H1 (cell line): ENCODE results near the gene PITX1. TPM values are rescaled to one million over a fixed set of nuclear protein-coding genes. Genes with fewer than 3 reads are reported as not detected.
A peak's percentile ranks its signal among the peaks of the same experiment; 100 is the strongest.

ENCODE experiments used
- CTCF ChIA-PET: fragments of 300-600 bp; sonication (Branson Sonifier 250); formaldehyde crosslinking; loops from one replicate; lab custom pipeline; 2021; ENCODE audit not compliant: partially characterized antibody; lab: Charles Lee
- POLR2A ChIA-PET: fragments of 300-600 bp; sonication (Branson Sonifier 250); formaldehyde crosslinking; loops from one replicate; lab custom pipeline; 2021; ENCODE audit warnings: inconsistent platforms; ENCODE audit not compliant: partially characterized antibody; lab: Charles Lee
- DNase-seq, 2 experiments: peaks; one replicate each; pipeline versions ENCODE4 v3.0.0 to v3.0.0-alpha.2; 2010 to 2022; ENCODE audit warnings: low spot score in 2 of 2, low read depth in 1 of 2, mixed read lengths in 1 of 2
- FAIRE-seq: peaks from 2 replicates; lab custom pipeline; 2011; peaks lifted over from hg19 to GRCh38; lab: Jason Lieb, UNC
- H2AFZ ChIP-seq: 2 replicates; pipeline ENCODE4 v1.8.1; 2012; ENCODE audit warnings: low read length, inconsistent platforms
- H2AK5ac ChIP-seq: 2 replicates; pipeline ENCODE4 v1.6.1; 2013; ENCODE audit warnings: low read depth, low read length
- H2BK120ac ChIP-seq: replicated peaks from 2 replicates; pipeline ENCODE3; 2013; ENCODE audit warnings: low read depth, low read length, inconsistent platforms
- H2BK12ac ChIP-seq: 2 replicates; pipeline ENCODE4 v1.6.1; 2013; ENCODE audit warnings: low read depth, low read length
- H2BK15ac ChIP-seq: 2 replicates; pipeline ENCODE4 v1.6.1; 2013; ENCODE audit warnings: low read length
- H2BK20ac ChIP-seq: 2 replicates; pipeline ENCODE4 v1.6.1; 2013; ENCODE audit warnings: low read length
- H2BK5ac ChIP-seq: 2 replicates; pipeline ENCODE4 v1.6.1; 2013; ENCODE audit warnings: low read depth, low read length
- H3K14ac ChIP-seq: 2 replicates; pipeline ENCODE4 v1.6.1; 2013; ENCODE audit warnings: inconsistent platforms; ENCODE audit not compliant: insufficient read length
- H3K18ac ChIP-seq: 2 replicates; pipeline ENCODE4 v1.6.1; 2013; ENCODE audit warnings: low read length; ENCODE audit errors: extremely low read depth
- H3K23ac ChIP-seq: 2 replicates; pipeline ENCODE4 v1.6.1; 2013; ENCODE audit warnings: inconsistent platforms; ENCODE audit not compliant: insufficient read length
- H3K23me2 ChIP-seq: 2 replicates; pipeline ENCODE4 v1.6.1; 2013; ENCODE audit warnings: low read depth, low read length
- H3K27ac ChIP-seq: 2 replicates; pipeline ENCODE4 v1.6.1; 2011; ENCODE audit warnings: low read depth, low read length, inconsistent platforms
- H3K27me3 ChIP-seq, 4 experiments: replicated peaks in 1 of 4; 1 replicate in 1 of 4; 2 replicates in 3 of 4; pipeline versions ENCODE4 v1.6.1 to v1.8.1; 2011 to 2013; ENCODE audit warnings: low read length in 3 of 4, mild to moderate bottlenecking in 3 of 4, inconsistent platforms in 2 of 4, mixed read lengths in 2 of 4, moderate library complexity in 1 of 4; ENCODE audit not compliant: control insufficient read depth in 3 of 4, insufficient read depth in 3 of 4; ENCODE audit errors: extremely low read depth in 1 of 4
- H3K36me3 ChIP-seq, 4 experiments: 2 replicates each; pipeline versions ENCODE4 v1.6.1 to v1.8.1; 2011 to 2013; ENCODE audit warnings: mild to moderate bottlenecking in 4 of 4, low read length in 3 of 4, moderate library complexity in 2 of 4, control low read depth in 1 of 4, inconsistent platforms in 1 of 4; ENCODE audit not compliant: insufficient read depth in 4 of 4, control insufficient read depth in 2 of 4
- H3K4ac ChIP-seq: replicated peaks from 2 replicates; pipeline ENCODE3; 2013; ENCODE audit warnings: low read length, low read depth, mixed read lengths, inconsistent platforms; ENCODE audit not compliant: insufficient read length
- H3K4me1 ChIP-seq, 4 experiments: replicated peaks in 1 of 4; 1 replicate in 1 of 4; 2 replicates in 3 of 4; pipeline versions ENCODE4 v1.6.1 to v1.8.1; 2011 to 2013; ENCODE audit warnings: low read length in 3 of 4, inconsistent platforms in 2 of 4, mixed read lengths in 1 of 4; ENCODE audit not compliant: insufficient read depth in 4 of 4, control insufficient read depth in 3 of 4
- H3K4me2 ChIP-seq, 2 experiments: 2 replicates each; pipeline versions ENCODE4 v1.6.1 to v1.8.1; 2011 to 2013; ENCODE audit warnings: low read depth in 2 of 2, low read length in 2 of 2, control low read depth in 1 of 2, inconsistent platforms in 1 of 2, mild to moderate bottlenecking in 1 of 2; ENCODE audit not compliant: insufficient read depth in 1 of 2
- H3K4me3 ChIP-seq, 4 experiments: fragments of 200-600, 300-600 bp in 1 of 4; sonication (generic), shearing (Covaris generic), sonication (Bioruptor Twin) in 1 of 4; 2 replicates each; pipeline versions ENCODE4 v1.5.1 to v1.8.1; 2011 to 2016; ENCODE audit warnings: low read length in 4 of 4, low read depth in 3 of 4, control low read depth in 2 of 4, inconsistent platforms in 2 of 4, mild to moderate bottlenecking in 2 of 4, mixed read lengths in 1 of 4, moderate library complexity in 1 of 4; ENCODE audit not compliant: insufficient read depth in 2 of 4; ENCODE audit errors: extremely low read depth in 1 of 4
- H3K56ac ChIP-seq: replicated peaks from 2 replicates; pipeline ENCODE3; 2013; ENCODE audit warnings: low read depth, mild to moderate bottlenecking, mixed read lengths, low read length, inconsistent platforms; ENCODE audit not compliant: insufficient read length
- H3K79me1 ChIP-seq: 2 replicates; pipeline ENCODE4 v1.6.1; 2013; ENCODE audit warnings: low read depth, low read length, control low read depth
- H3K79me2 ChIP-seq, 2 experiments: 2 replicates each; pipeline versions ENCODE4 v1.6.1 to v1.8.1; 2012 to 2013; ENCODE audit warnings: low read length in 2 of 2, mild to moderate bottlenecking in 2 of 2, inconsistent platforms in 1 of 2; ENCODE audit not compliant: insufficient read depth in 2 of 2, control insufficient read depth in 1 of 2
- H3K9ac ChIP-seq, 4 experiments: replicated peaks in 1 of 4; 1 replicate in 1 of 4; 2 replicates in 3 of 4; pipeline versions ENCODE4 v1.6.1 to v1.8.1; 2011 to 2013; ENCODE audit warnings: low read depth in 3 of 4, low read length in 3 of 4, control low read depth in 2 of 4, mild to moderate bottlenecking in 2 of 4, moderate library complexity in 2 of 4, inconsistent platforms in 1 of 4; ENCODE audit errors: extremely low read depth in 1 of 4
- H3K9me3 ChIP-seq, 2 experiments: 2 replicates each; pipeline versions ENCODE4 v1.6.1 to v1.8.1; 2012 to 2013; ENCODE audit warnings: mild to moderate bottlenecking in 2 of 2, moderate library complexity in 2 of 2, control low read depth in 1 of 2, inconsistent platforms in 1 of 2, low read depth in 1 of 2, low read length in 1 of 2, mixed read lengths in 1 of 2; ENCODE audit not compliant: insufficient read depth in 2 of 2
- H4K20me1 ChIP-seq, 2 experiments: replicated peaks in 1 of 2; 2 replicates each; pipeline versions ENCODE3 to v1.8.1; 2011 to 2013; ENCODE audit warnings: inconsistent platforms in 2 of 2, low read length in 2 of 2, mild to moderate bottlenecking in 1 of 2; ENCODE audit not compliant: insufficient read depth in 2 of 2, control insufficient read depth in 1 of 2
- H4K5ac ChIP-seq: 2 replicates; pipeline ENCODE4 v1.6.1; 2013; ENCODE audit warnings: low read length, low read depth, mixed read lengths, inconsistent platforms; ENCODE audit not compliant: insufficient read length
- H4K8ac ChIP-seq: 2 replicates; pipeline ENCODE4 v1.8.0; 2013; ENCODE audit warnings: mild to moderate bottlenecking, moderate library complexity, low read length, inconsistent platforms; ENCODE audit not compliant: insufficient read depth; ENCODE audit errors: extremely low read depth
- H4K91ac ChIP-seq: replicated peaks from 2 replicates; pipeline ENCODE3; 2013; ENCODE audit warnings: low read length, mixed read lengths, inconsistent platforms; ENCODE audit not compliant: insufficient read length
- HDAC2 ChIP-seq, 2 experiments: fragments of 300-600 bp in 1 of 2; sonication (generic) in 1 of 2; IDR thresholded peaks; 2 replicates each; pipeline ENCODE4 v1.6.1; 2011 to 2012; ENCODE audit warnings: low read depth in 2 of 2, low read length in 2 of 2, mild to moderate bottlenecking in 2 of 2, moderate library complexity in 2 of 2, borderline replicate concordance in 1 of 2, inconsistent platforms in 1 of 2
- KDM4A ChIP-seq: IDR thresholded peaks from one replicate; pipeline ENCODE4 v1.7.1; 2012; ENCODE audit warnings: low read depth, mild to moderate bottlenecking, moderate library complexity, low read length, inconsistent platforms; ENCODE audit not compliant: severe bottlenecking
- WGBS, 2 experiments: shearing (Covaris generic) in 1 of 2; methylation state at CpG; one replicate each; pipeline versions ENCODE4 v1.1.6 to v1.1.7; 2013 to 2015; ENCODE audit warnings: low lambda C conversion rate in 2 of 2, mixed read lengths in 2 of 2, inconsistent platforms in 1 of 2, low coverage in 1 of 2, missing lambda C conversion rate in 1 of 2; ENCODE audit not compliant: insufficient replicate concordance in 2 of 2, insufficient coverage in 1 of 2, insufficient read length in 1 of 2; ENCODE audit errors: extremely low coverage in 1 of 2, missing lambda C conversion rate in 1 of 2; 5-methylcytosine and 5-hydroxymethylcytosine counted together
- long read RNA-seq, 2 experiments: library from RNA in 1 of 2; library from capped mRNA in 1 of 2; stranded (forward); transcript quantifications; one replicate each; pipeline ENCODE4 v2.0.0, GENCODE V29; 2021; ENCODE audit warnings: inconsistent platforms in 1 of 2
- polyA minus RNA-seq, 3 experiments: library from RNA; depleted of rRNA, polyadenylated mRNA; stranded (reverse); fragments of >200 nt; gene quantifications; 1 replicate in 2 of 3; 2 replicates in 1 of 3; pipeline ENCODE4 v1.2.3, GENCODE V29; 2011
- polyA plus RNA-seq, 7 experiments: library from polyadenylated mRNA; depleted of rRNA in 3 of 7; stranded (reverse) in 5 of 7; unstranded in 2 of 7; fragments of >200 nt in 5 of 7; fragments of 200-250 nt in 2 of 7; gene quantifications; 1 replicate in 5 of 7; 2 replicates in 1 of 7; 4 replicates in 1 of 7; pipeline versions ENCODE4 v1.2.1 to v1.2.3, GENCODE V29; 2011 to 2013; ENCODE audit warnings: missing spikeins in 2 of 7, mixed read lengths in 2 of 7
- total RNA-seq: library from RNA; stranded (reverse); fragmentation: NEBNext Ultra II Directional; extraction: Animal tissue kit (Norgen Biotek cat#: 25700); gene quantifications from 2 replicates; pipeline ENCODE4 v1.2.1, GENCODE V29; 2021

Gene PITX1
- not detected in 2 replicates for total RNA-seq
- 0.03 and 0.05 TPM in 2 replicates for polyA plus RNA-seq (2011; rRNA removed)
- polyA plus RNA-seq (2011; cell fraction: cytosol; rRNA removed): 0.05 TPM
- 0.06 TPM for polyA plus RNA-seq (2011; cell fraction: nucleus; rRNA removed)
- polyA plus RNA-seq (2012, experiment 1 of 2): not detected in 4 replicates
- not detected for polyA plus RNA-seq (2012, experiment 2 of 2)
- 0.04 TPM for polyA plus RNA-seq (2013, experiment 1 of 2)
- polyA plus RNA-seq (2013, experiment 2 of 2): 0.06 TPM
- not detected in 2 replicates for polyA minus RNA-seq (2011; rRNA and poly(A)+ RNA removed)
- polyA minus RNA-seq (2011; cell fraction: cytosol; rRNA and poly(A)+ RNA removed): 0.88 TPM
- polyA minus RNA-seq (2011; cell fraction: nucleus; rRNA and poly(A)+ RNA removed): 0.70 TPM
- long read RNA-seq, experiment 1: 0 reads
- long read RNA-seq, experiment 2: 0 reads

DNA sequence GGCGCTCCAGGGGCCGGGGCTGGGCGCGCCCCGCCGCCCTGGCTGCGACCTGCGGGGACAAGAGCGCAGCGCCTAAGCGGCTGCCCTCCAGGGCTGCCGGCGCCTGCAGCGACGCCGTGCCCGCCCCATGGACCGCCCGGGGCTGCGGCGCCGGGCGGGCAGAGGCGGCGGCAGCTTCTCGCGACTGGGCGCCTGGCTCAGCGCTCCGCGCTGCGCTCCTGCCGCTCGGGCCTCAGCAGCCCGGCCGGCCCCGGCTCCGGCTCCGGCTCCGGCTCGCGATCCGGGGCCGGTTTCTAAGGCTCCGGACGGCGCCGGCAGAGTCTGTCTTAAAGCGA is at the start of gene PITX1:
Gene PITX1 (minus strand): TSS at position 328 of the 335 bp plus-strand sequence. CDS start 347 bp downstream, outside the sequence.
- Histone ChIP-seq H3K4me3 (peak within 1 kb of the TSS; percentile 18 to 57 (median 23); a peak in 7 of 8 replicates), H3K9ac (no peak within 1 kb of the TSS)
- no peak for DNase-seq

More for the DNA sequence above, at the start of gene PITX1:
- Histone ChIP-seq H4K5ac (no peak within 1 kb of the TSS), H3K36me3 (peaks cover 0 to 6% (median 0%) of the 10 kb centered on the region in 4 experiments; a peak in 1 of 8 replicates), H3K4me1 (peaks cover 0 to 24% (median 19%) of the 10 kb centered on the region in 4 experiments; a peak in 6 of 7 replicates), H3K23ac (no peak within 1 kb of the TSS), H3K23me2 (peaks cover 4% of the 10 kb centered on the region; the same call in 1 of the 2 replicates), H2BK20ac (no peak within 1 kb of the TSS), H3K4me2 (peak within 1 kb of the TSS; percentile 68 to 81), H3K14ac (no peak within 1 kb of the TSS), H3K27ac (no peak within 1 kb of the TSS), H3K9me3 (no peaks in the 10 kb centered on the region), H3K18ac (no peak within 1 kb of the TSS), H2BK12ac (peak within 1 kb of the TSS; percentile 84; the same call in 1 of the 2 replicates), H3K79me2 (no peaks in the 10 kb centered on the region), H2BK15ac (peak within 1 kb of the TSS; percentile 81; the same call in 1 of the 2 replicates), H3K27me3 (peaks cover 92 to 99% (median 96%) of the 10 kb centered on the region in 4 experiments), H2AK5ac (no peak within 1 kb of the TSS), H3K4ac (no peak within 1 kb of the TSS), H2BK5ac (no peak within 1 kb of the TSS), H2AFZ (0 out of 2 replicates have a peak within 1 kb of the TSS, but pooled peaks have one; percentile 12), H3K79me1 (0 out of 2 replicates have a peak, but pooled peaks cover 2% of the 10 kb centered on the region), H4K20me1 (peaks cover 36 to 61% of the 10 kb centered on the region in 2 experiments), H4K8ac (peak within 1 kb of the TSS; percentile 42; the same call in 1 of the 2 replicates), H3K56ac (no peak within 1 kb of the TSS), H2BK120ac (no peak within 1 kb of the TSS), H4K91ac (no peak within 1 kb of the TSS)
- 1% methylated on average over 23 of the region's 49 CpGs; no CpG with 5 or more reads in 1 of the 2 experiments for WGBS, 2 experiments
- ChIA-PET CTCF (interaction anchor here (0.9 to 2.0 kb wide), 3 partner anchors 10 to 157 kb away, joined by 3 to 7 read pairs (median 3); no protein-coding TSS in a partner anchor), POLR2A (no interaction called here)
- TF ChIP-seq KDM4A: peak; percentile 41
- TF ChIP-seq HDAC2 (IDR thresholded peaks at IDR 0.05; ENCODE audit: borderline replicate concordance in 1 of 2, low read depth in 2 of 2, low read length in 2 of 2): no peak
- no peak for FAIRE-seq
